HCT116 (cell line): Measurements from ENCODE around the gene CFAP99.
A peak's percentile ranks its signal among the peaks of the same experiment; 100 is the strongest.

ENCODE experiments used
- ATF3 ChIP-seq: IDR thresholded peaks from 2 replicates; pipeline ENCODE4 v1.6.1; 2012
- CEBPB ChIP-seq: IDR thresholded peaks from 2 replicates; pipeline ENCODE4 v1.6.1; 2012; ENCODE audit warnings: low read depth
- CTCF ChIP-seq, 3 experiments: fragments of 200-600 bp in 1 of 3; sonication (generic) in 1 of 3; IDR thresholded peaks in 2 of 3; conservative IDR thresholded peaks in 1 of 3; 2 replicates each; pipeline ENCODE4 v1.5.1; 2012 to 2017; ENCODE audit warnings: low read depth in 2 of 3, low read length in 2 of 3, antibody characterized with exemption in 1 of 3, borderline replicate concordance in 1 of 3, control low read depth in 1 of 3, mild to moderate bottlenecking in 1 of 3, mixed read lengths in 1 of 3, mixed run types in 1 of 3, moderate library complexity in 1 of 3; ENCODE audit not compliant: insufficient read depth in 1 of 3
- EZH2 ChIP-seq: fragments of 200-600 bp; sonication (generic); IDR thresholded peaks from 2 replicates; pipeline ENCODE4 v1.6.1; 2017; ENCODE audit warnings: antibody characterized with exemption, mixed run types
- EZH2phosphoT487 ChIP-seq: fragments of 200-600 bp; IDR thresholded peaks from 2 replicates; pipeline ENCODE4 v1.6.1; 2018; ENCODE audit warnings: antibody characterized with exemption, borderline replicate concordance
- MAX ChIP-seq: IDR thresholded peaks from 2 replicates; pipeline ENCODE4 v1.6.1; 2012
- POLR2A ChIP-seq: IDR thresholded peaks from 2 replicates; pipeline ENCODE4 v1.7.0; 2011; ENCODE audit warnings: borderline replicate concordance; ENCODE audit not compliant: insufficient read depth, insufficient read length; ENCODE audit errors: extremely low read depth
- POLR2AphosphoS5 ChIP-seq: IDR thresholded peaks from 2 replicates; pipeline ENCODE4 v1.6.1; 2011; ENCODE audit warnings: mild to moderate bottlenecking, low read depth, low read length, moderate library complexity
- REST ChIP-seq: IDR thresholded peaks from 2 replicates; pipeline ENCODE4 v1.6.1; 2012; ENCODE audit warnings: low read depth
- SIN3A ChIP-seq: IDR thresholded peaks from 2 replicates; pipeline ENCODE4 v1.6.1; 2012; ENCODE audit warnings: low read depth
- YY1 ChIP-seq: IDR thresholded peaks from 2 replicates; pipeline ENCODE4 v1.6.1; 2011; ENCODE audit warnings: low read length, low read depth, moderate library complexity, mild to moderate bottlenecking; ENCODE audit not compliant: insufficient replicate concordance; ENCODE audit errors: extremely low read depth
- ZNF274 ChIP-seq: fragments of 200-500 bp; sonication (Bioruptor generic); IDR thresholded peaks from 2 replicates; pipeline ENCODE4 v1.6.1; 2014; ENCODE audit warnings: mild to moderate bottlenecking, low read depth, low read length, inconsistent platforms

GRCh38 chr4:2462218-2462991 is 43.6 kb downstream of the CFAP99 start:
- TF ChIP-seq POLR2A (no peak), CTCF (IDR thresholded peaks at IDR 0.05 in 2 of 3, conservative IDR thresholded peaks at IDR 0.05 in 1 of 3; ENCODE audit: borderline replicate concordance in 1 of 3, insufficient read depth in 1 of 3, low read depth in 2 of 3, low read length in 2 of 3) (peak in 1 of 3 experiments; percentile 35; a peak in 2 of 6 replicates), MAX (no peak), REST (no peak), EZH2phosphoT487 (no peak), YY1 (no peak), EZH2 (no peak), ATF3 (no peak), ZNF274 (no peak), POLR2AphosphoS5 (no peak), SIN3A (no peak), CEBPB (no peak)
